HEK293 (cell line): ENCODE data around the gene KRT71.

Experiments
- CTCF ChIA-PET: fragments of 350-600 bp; formaldehyde crosslinking; extraction: SDS; loops from one replicate; lab custom pipeline; 2021; ENCODE audit warnings: antibody characterized with exemption; lab: Yijun Ruan, JAX
- POLR2A ChIA-PET: fragments of 300-600 bp; formaldehyde crosslinking; extraction: SDS; loops from one replicate; lab custom pipeline; 2020; ENCODE audit warnings: antibody characterized with exemption, inconsistent platforms; lab: Yijun Ruan, JAX
- H3K27ac ChIP-seq: fragments of 200-500 bp; sonication (Bioruptor generic); 2 replicates; pipeline ENCODE4 v1.5.1; 2014; ENCODE audit warnings: low read depth, low read length, control low read depth, inconsistent platforms; ENCODE audit errors: extremely low read depth
- H3K36me3 ChIP-seq, 2 experiments: fragments of 200-500 bp in 1 of 2; sonication (Bioruptor generic) in 1 of 2; 1 replicate in 1 of 2; 2 replicates in 1 of 2; pipeline ENCODE4 v1.5.1; 2014 to 2017; ENCODE audit warnings: inconsistent platforms in 2 of 2, low read length in 2 of 2; ENCODE audit not compliant: control insufficient read depth in 2 of 2, insufficient read depth in 1 of 2
- H3K4me1 ChIP-seq: fragments of 200-500 bp; sonication (Bioruptor generic); 2 replicates; pipeline ENCODE4 v1.5.1; 2014; ENCODE audit warnings: mild to moderate bottlenecking, low read length, inconsistent platforms; ENCODE audit not compliant: control insufficient read depth, insufficient read depth
- H3K4me3 ChIP-seq: 2 replicates; pipeline ENCODE4 v1.5.1; 2011; ENCODE audit warnings: low read depth, mild to moderate bottlenecking, control low read depth, low read length, moderate library complexity
- H3K9me3 ChIP-seq: fragments of 200-500 bp; sonication (Bioruptor generic); 2 replicates; pipeline ENCODE4 v1.5.1; 2014; ENCODE audit warnings: low read depth, low read length, inconsistent platforms; ENCODE audit not compliant: control insufficient read depth, insufficient read depth
- KLF16 ChIP-seq: fragments of 450-650 bp; formaldehyde crosslinking; IDR thresholded peaks from 2 replicates; pipeline ENCODE4 v1.5.1; 2017; ENCODE audit warnings: missing biosample characterization, missing genetic modification characterization
- OVOL3 ChIP-seq: fragments of 450-650 bp; formaldehyde crosslinking; IDR thresholded peaks from 2 replicates; pipeline ENCODE4 v1.5.1; 2016; ENCODE audit warnings: missing biosample characterization, missing genetic modification characterization
- ZNF133 ChIP-seq: fragments of 450-650 bp; formaldehyde crosslinking; IDR thresholded peaks from 2 replicates; pipeline ENCODE4 v1.5.1; 2016; ENCODE audit warnings: missing biosample characterization, missing genetic modification characterization
- ZNF138 ChIP-seq: fragments of 450-650 bp; formaldehyde crosslinking; IDR thresholded peaks from 2 replicates; pipeline ENCODE4 v1.5.1; 2016; ENCODE audit warnings: missing biosample characterization, missing genetic modification characterization, borderline replicate concordance
- ZNF155 ChIP-seq: fragments of 450-650 bp; formaldehyde crosslinking; IDR thresholded peaks from 2 replicates; pipeline ENCODE4 v1.5.1; 2016; ENCODE audit warnings: missing biosample characterization, missing genetic modification characterization
- ZNF248 ChIP-seq: fragments of 450-650 bp; formaldehyde crosslinking; IDR thresholded peaks from 2 replicates; pipeline ENCODE4 v1.5.1; 2017; ENCODE audit warnings: missing biosample characterization, missing genetic modification characterization
- ZNF302 ChIP-seq: fragments of 450-650 bp; formaldehyde crosslinking; IDR thresholded peaks from 2 replicates; pipeline ENCODE4 v1.5.1; 2016; ENCODE audit warnings: missing biosample characterization, missing genetic modification characterization, low read depth
- ZNF48 ChIP-seq: fragments of 450-650 bp; formaldehyde crosslinking; IDR thresholded peaks from 2 replicates; pipeline ENCODE4 v1.5.1; 2016; ENCODE audit warnings: missing biosample characterization, missing genetic modification characterization
- ZNF501 ChIP-seq: fragments of 450-650 bp; formaldehyde crosslinking; IDR thresholded peaks from 2 replicates; pipeline ENCODE4 v1.5.1; 2016; ENCODE audit warnings: missing biosample characterization, missing genetic modification characterization
- ZNF530 ChIP-seq: fragments of 450-650 bp; formaldehyde crosslinking; IDR thresholded peaks from 2 replicates; pipeline ENCODE4 v1.5.1; 2016; ENCODE audit warnings: low read depth, missing biosample characterization, missing genetic modification characterization
- ZNF585B ChIP-seq: fragments of 450-650 bp; formaldehyde crosslinking; IDR thresholded peaks from 2 replicates; pipeline ENCODE4 v1.5.1; 2016; ENCODE audit warnings: missing biosample characterization, missing genetic modification characterization
- ZNF626 ChIP-seq: fragments of 450-650 bp; sonication (Bioruptor Pico); formaldehyde crosslinking; IDR thresholded peaks from 2 replicates; pipeline ENCODE4 v1.5.1; 2018; ENCODE audit warnings: missing biosample characterization, missing genetic modification characterization, inconsistent platforms
- ZNF76 ChIP-seq: fragments of 450-650 bp; formaldehyde crosslinking; IDR thresholded peaks from 2 replicates; pipeline ENCODE4; 2016; ENCODE audit warnings: low read depth, missing biosample characterization, missing genetic modification characterization, borderline replicate concordance
- ZNF776 ChIP-seq: fragments of 450-650 bp; formaldehyde crosslinking; IDR thresholded peaks from 2 replicates; pipeline ENCODE4 v1.5.0; 2017; ENCODE audit warnings: missing biosample characterization, missing genetic modification characterization, borderline replicate concordance
- ZNF837 ChIP-seq: fragments of 450-650 bp; formaldehyde crosslinking; IDR thresholded peaks from 2 replicates; pipeline ENCODE4 v1.5.1; 2016; ENCODE audit warnings: missing biosample characterization, missing genetic modification characterization
- TF ChIP-seq, protein P1 (sequence below): fragments of 450-650 bp; formaldehyde crosslinking; IDR thresholded peaks from 2 replicates; pipeline ENCODE4 v1.5.1; 2017; ENCODE audit warnings: missing biosample characterization, missing genetic modification characterization
- TF ChIP-seq, protein P2 (sequence below): fragments of 450-650 bp; formaldehyde crosslinking; IDR thresholded peaks from 2 replicates; pipeline ENCODE4 v1.5.1; 2017; ENCODE audit warnings: missing biosample characterization, missing genetic modification characterization
- TF ChIP-seq, protein P3 (sequence below): fragments of 450-650 bp; IDR thresholded peaks from 2 replicates; pipeline ENCODE4 v1.5.1; 2018; ENCODE audit warnings: missing biosample characterization, missing genetic modification characterization

KRT71 gene

DNA sequence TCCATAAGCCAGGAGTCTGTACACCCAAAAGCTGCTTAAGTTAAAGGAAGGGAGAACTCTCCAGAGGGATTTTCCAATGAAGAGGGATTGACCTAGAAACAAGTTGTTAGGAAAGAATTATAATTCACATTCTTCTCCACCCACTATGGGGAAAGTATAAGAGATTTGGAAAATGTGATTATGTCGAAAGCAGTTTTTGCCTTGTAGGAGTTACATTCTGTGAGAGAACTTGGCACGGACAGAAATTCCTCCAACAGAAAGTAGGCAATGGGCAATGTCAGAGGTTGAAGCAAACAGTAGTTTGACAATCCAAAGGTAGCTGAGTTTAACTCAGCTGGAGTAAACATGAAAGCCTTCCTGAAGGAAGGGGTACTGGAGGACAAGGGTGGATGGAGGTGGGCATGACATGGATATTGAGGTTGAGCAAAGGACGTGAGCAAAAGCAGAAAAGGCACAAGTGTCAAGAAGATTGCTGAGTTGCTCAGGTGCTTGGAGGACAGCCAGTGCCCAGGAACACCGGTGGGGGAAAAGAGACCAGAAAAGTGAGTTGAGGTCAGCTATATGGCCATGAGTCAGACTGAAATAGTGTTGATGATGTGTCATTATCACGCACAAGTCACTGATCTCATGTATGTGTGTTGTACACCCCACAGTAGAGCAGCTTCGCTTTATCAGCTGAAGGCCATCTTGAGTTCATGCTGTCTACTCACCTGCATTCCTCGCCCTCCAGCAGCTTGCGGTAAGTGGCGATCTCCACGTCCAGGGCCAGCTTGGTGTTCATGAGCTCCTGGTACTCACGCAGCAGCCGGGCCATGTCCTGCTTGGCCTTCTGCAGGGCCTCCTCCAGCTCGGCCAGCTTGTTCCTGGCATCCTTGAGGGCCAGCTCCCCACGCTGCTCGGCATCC, 36.8 kb downstream of the KRT71 start:
- no peaks in the 10 kb centered on the region for H3K36me3 ChIP-seq
- H3K27ac ChIP-seq: no peak overlapping the region
- ChIA-PET POLR2A (no interaction called here), CTCF (interaction anchor here (0.9 to 2.0 kb wide), 6 partner anchors 9 to 363 kb away, joined by 3 to 5 read pairs (median 4); no protein-coding TSS in a partner anchor)
- peaks cover 2% of the 10 kb centered on the region; the same call in 1 of the 2 replicates for H3K9me3 ChIP-seq
- H3K4me1 ChIP-seq: no peaks in the 10 kb centered on the region
- no peak overlapping the region for H3K4me3 ChIP-seq
- TF ChIP-seq, protein P1, sequence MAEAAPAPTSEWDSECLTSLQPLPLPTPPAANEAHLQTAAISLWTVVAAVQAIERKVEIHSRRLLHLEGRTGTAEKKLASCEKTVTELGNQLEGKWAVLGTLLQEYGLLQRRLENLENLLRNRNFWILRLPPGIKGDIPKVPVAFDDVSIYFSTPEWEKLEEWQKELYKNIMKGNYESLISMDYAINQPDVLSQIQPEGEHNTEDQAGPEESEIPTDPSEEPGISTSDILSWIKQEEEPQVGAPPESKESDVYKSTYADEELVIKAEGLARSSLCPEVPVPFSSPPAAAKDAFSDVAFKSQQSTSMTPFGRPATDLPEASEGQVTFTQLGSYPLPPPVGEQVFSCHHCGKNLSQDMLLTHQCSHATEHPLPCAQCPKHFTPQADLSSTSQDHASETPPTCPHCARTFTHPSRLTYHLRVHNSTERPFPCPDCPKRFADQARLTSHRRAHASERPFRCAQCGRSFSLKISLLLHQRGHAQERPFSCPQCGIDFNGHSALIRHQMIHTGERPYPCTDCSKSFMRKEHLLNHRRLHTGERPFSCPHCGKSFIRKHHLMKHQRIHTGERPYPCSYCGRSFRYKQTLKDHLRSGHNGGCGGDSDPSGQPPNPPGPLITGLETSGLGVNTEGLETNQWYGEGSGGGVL: peak; percentile 72
- TF ChIP-seq ZNF138: no peak
- peak; percentile 53; the same call in 1 of the 2 replicates for TF ChIP-seq ZNF133 (tag by site-specific recombination)
- TF ChIP-seq ZNF501: no peak
- no peak for TF ChIP-seq ZNF248
- TF ChIP-seq ZNF626 (tag by site-specific recombination): no peak
- TF ChIP-seq ZNF302 (tag by site-specific recombination): no peak

- H3K4me3 ChIP-seq: no peak overlapping the region
- H3K36me3 ChIP-seq: no peaks in the 10 kb centered on the region
- POLR2A ChIA-PET: no interaction called here
- TF ChIP-seq ZNF48 (tag by site-specific recombination) (no peak), ZNF585B (tag by site-specific recombination) (no peak), ZNF76 (tag by site-specific recombination) (no peak), KLF16 (tag by site-specific recombination) (no peak), ZNF837 (tag by site-specific recombination) (no peak)
- TF ChIP-seq, protein P2, sequence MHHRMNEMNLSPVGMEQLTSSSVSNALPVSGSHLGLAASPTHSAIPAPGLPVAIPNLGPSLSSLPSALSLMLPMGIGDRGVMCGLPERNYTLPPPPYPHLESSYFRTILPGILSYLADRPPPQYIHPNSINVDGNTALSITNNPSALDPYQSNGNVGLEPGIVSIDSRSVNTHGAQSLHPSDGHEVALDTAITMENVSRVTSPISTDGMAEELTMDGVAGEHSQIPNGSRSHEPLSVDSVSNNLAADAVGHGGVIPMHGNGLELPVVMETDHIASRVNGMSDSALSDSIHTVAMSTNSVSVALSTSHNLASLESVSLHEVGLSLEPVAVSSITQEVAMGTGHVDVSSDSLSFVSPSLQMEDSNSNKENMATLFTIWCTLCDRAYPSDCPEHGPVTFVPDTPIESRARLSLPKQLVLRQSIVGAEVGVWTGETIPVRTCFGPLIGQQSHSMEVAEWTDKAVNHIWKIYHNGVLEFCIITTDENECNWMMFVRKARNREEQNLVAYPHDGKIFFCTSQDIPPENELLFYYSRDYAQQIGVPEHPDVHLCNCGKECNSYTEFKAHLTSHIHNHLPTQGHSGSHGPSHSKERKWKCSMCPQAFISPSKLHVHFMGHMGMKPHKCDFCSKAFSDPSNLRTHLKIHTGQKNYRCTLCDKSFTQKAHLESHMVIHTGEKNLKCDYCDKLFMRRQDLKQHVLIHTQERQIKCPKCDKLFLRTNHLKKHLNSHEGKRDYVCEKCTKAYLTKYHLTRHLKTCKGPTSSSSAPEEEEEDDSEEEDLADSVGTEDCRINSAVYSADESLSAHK: no peak
- CTCF ChIA-PET: interaction anchor here (0.5 to 1.0 kb wide), 3 partner anchors 8 to 466 kb away, joined by 3 to 5 read pairs (median 5); no protein-coding TSS in a partner anchor
- no peak overlapping the region for H3K27ac ChIP-seq
- peaks cover 2% of the 10 kb centered on the region; the same call in 1 of the 2 replicates for H3K9me3 ChIP-seq
- no peaks in the 10 kb centered on the region for H3K4me1 ChIP-seq
Measured at GRCh38 chr12:52515319-52515646, 37.7 kb downstream of the KRT71 start.

- Histone ChIP-seq H3K36me3 (no peaks in the 10 kb centered on the region), H3K27ac (no peak overlapping the region), H3K4me3 (no peak overlapping the region), H3K4me1 (no peaks in the 10 kb centered on the region), H3K9me3 (peaks cover 2% of the 10 kb centered on the region; the same call in 1 of the 2 replicates)
- POLR2A ChIA-PET: no interaction called here
- TF ChIP-seq ZNF155 (tag by site-specific recombination): no peak
- TF ChIP-seq, protein P3, sequence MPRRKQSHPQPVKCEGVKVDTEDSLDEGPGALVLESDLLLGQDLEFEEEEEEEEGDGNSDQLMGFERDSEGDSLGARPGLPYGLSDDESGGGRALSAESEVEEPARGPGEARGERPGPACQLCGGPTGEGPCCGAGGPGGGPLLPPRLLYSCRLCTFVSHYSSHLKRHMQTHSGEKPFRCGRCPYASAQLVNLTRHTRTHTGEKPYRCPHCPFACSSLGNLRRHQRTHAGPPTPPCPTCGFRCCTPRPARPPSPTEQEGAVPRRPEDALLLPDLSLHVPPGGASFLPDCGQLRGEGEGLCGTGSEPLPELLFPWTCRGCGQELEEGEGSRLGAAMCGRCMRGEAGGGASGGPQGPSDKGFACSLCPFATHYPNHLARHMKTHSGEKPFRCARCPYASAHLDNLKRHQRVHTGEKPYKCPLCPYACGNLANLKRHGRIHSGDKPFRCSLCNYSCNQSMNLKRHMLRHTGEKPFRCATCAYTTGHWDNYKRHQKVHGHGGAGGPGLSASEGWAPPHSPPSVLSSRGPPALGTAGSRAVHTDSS (tag by site-specific recombination): no peak
- TF ChIP-seq OVOL3: no peak
- TF ChIP-seq ZNF530 (tag by site-specific recombination): no peak
- TF ChIP-seq, protein P1: no peak
- TF ChIP-seq ZNF776 (tag by site-specific recombination): no peak
- CTCF ChIA-PET: interaction anchor here (0.5 kb wide), 1 partner anchor 466 kb away, joined by 5 read pairs; no protein-coding TSS in a partner anchor
Measured at GRCh38 chr12:52514471-52515318, 38.2 kb downstream of the KRT71 start.
